Measurements from ENCODE around the gene SNCB. TPM values are rescaled to one million over a fixed set of nuclear protein-coding genes. Genes with fewer than 3 reads are reported as not detected.

SNCB gene
- total RNA-seq, 1 donor from 2014 or later = not detected

- TF ChIP-seq, protein P1, sequence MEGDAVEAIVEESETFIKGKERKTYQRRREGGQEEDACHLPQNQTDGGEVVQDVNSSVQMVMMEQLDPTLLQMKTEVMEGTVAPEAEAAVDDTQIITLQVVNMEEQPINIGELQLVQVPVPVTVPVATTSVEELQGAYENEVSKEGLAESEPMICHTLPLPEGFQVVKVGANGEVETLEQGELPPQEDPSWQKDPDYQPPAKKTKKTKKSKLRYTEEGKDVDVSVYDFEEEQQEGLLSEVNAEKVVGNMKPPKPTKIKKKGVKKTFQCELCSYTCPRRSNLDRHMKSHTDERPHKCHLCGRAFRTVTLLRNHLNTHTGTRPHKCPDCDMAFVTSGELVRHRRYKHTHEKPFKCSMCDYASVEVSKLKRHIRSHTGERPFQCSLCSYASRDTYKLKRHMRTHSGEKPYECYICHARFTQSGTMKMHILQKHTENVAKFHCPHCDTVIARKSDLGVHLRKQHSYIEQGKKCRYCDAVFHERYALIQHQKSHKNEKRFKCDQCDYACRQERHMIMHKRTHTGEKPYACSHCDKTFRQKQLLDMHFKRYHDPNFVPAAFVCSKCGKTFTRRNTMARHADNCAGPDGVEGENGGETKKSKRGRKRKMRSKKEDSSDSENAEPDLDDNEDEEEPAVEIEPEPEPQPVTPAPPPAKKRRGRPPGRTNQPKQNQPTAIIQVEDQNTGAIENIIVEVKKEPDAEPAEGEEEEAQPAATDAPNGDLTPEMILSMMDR (IDR thresholded peaks at IDR 0.05; ENCODE audit: unreplicated experiment) = no peak
- Mint-ChIP-seq H3K27me3 (ENCODE audit: low read depth) (no peaks in the 10 kb centered on the region), H3K4me3 (no peak overlapping the region), H3K9me3 (no peaks in the 10 kb centered on the region), H3K27ac (no peak overlapping the region), H3K36me3 (peaks cover 12% of the 10 kb centered on the region), H3K4me1 (peaks cover 8% of the 10 kb centered on the region)
- DNase-seq (ENCODE audit: low spot score in 2 of 2, unreplicated experiment in 2 of 2) = no peak
Measured at GRCh38 chr5:176653401-176654385, 23.4 kb upstream of the SNCB start.

DNA sequence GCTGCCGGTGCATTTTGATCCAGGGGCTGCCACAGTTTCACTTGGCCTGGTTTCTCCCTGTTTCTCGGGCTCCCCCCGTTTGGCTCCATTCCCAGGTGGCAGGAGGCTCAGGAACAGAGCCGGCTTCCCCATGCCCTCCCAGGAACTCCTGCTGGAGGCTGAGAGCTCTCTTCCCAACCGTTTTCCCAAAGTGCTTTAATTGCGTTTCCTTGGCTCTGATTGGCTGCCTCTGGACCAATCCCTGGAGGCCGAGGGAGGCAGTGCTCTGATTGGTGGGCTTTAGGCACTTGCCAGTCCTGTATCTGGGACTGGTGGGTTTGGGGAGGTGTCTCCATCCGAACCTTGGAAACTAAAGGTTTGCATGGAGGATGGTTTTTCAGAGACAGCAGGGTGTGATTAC, 21.8 kb upstream of the SNCB start:
- Mint-ChIP-seq H3K9me3 (no peaks in the 10 kb centered on the region), H3K27ac (no peak overlapping the region), H3K4me1 (peaks cover 15% of the 10 kb centered on the region), H3K36me3 (peaks cover 11% of the 10 kb centered on the region), H3K4me3 (no peak overlapping the region), H3K27me3 (ENCODE audit: low read depth) (no peaks in the 10 kb centered on the region)
- no peak for DNase-seq (ENCODE audit: low spot score in 2 of 2, unreplicated experiment in 2 of 2)
- TF ChIP-seq, protein P1 (IDR thresholded peaks at IDR 0.05; ENCODE audit: unreplicated experiment) = no peak

- Mint-ChIP-seq H3K4me3 (no peak overlapping the region), H3K4me1 (peaks cover 17% of the 10 kb centered on the region), H3K9me3 (no peaks in the 10 kb centered on the region), H3K36me3 (peaks cover 11% of the 10 kb centered on the region), H3K27ac (no peak overlapping the region), H3K27me3 (ENCODE audit: low read depth) (no peaks in the 10 kb centered on the region)
- TF ChIP-seq, protein P1 (IDR thresholded peaks at IDR 0.05; ENCODE audit: unreplicated experiment) = no peak
- DNase-seq (ENCODE audit: low spot score in 2 of 2, unreplicated experiment in 2 of 2) = no peak
Measured at GRCh38 chr5:176651472-176651980, 21.2 kb upstream of the SNCB start.

DNA sequence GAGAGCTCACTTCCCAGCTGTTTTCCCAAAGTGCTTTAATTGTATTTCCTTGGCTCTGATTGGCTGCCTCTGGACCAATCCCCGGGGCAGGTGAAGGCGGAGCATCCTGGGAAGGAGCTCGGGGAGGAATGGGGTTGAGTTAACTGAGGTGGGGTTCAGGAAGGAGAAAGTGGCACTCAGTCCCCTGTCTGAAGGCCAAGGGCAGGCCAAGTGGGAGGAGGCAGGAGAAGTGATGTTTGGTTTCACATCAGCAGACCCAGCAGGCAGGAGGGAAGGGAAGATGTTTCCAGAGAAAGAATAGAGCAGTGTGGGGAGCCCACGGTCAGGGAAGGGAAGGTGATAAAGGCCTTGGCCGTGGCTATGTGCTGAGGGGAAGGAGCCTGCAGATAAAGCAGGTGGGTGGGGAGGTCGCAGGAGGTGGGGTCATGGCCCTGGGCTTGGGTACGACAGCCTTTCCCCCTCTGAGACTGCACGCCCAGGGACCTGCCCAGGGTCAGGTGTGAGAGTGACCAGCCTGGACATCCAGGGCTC, 20.1 kb upstream of the SNCB start:
- peaks cover 10% of the 10 kb centered on the region for H3K36me3 Mint-ChIP-seq
- no peak for DNase-seq (ENCODE audit: low spot score in 2 of 2, unreplicated experiment in 2 of 2)
- no peak overlapping the region for H3K4me3 Mint-ChIP-seq
- TF ChIP-seq, protein P1 (IDR thresholded peaks at IDR 0.05; ENCODE audit: unreplicated experiment) = no peak
- peaks cover 17% of the 10 kb centered on the region for H3K4me1 Mint-ChIP-seq
- H3K27me3 Mint-ChIP-seq (ENCODE audit: low read depth) = no peaks in the 10 kb centered on the region
- H3K9me3 Mint-ChIP-seq = no peaks in the 10 kb centered on the region
- H3K27ac Mint-ChIP-seq = peak overlapping the region; percentile 28

DNA sequence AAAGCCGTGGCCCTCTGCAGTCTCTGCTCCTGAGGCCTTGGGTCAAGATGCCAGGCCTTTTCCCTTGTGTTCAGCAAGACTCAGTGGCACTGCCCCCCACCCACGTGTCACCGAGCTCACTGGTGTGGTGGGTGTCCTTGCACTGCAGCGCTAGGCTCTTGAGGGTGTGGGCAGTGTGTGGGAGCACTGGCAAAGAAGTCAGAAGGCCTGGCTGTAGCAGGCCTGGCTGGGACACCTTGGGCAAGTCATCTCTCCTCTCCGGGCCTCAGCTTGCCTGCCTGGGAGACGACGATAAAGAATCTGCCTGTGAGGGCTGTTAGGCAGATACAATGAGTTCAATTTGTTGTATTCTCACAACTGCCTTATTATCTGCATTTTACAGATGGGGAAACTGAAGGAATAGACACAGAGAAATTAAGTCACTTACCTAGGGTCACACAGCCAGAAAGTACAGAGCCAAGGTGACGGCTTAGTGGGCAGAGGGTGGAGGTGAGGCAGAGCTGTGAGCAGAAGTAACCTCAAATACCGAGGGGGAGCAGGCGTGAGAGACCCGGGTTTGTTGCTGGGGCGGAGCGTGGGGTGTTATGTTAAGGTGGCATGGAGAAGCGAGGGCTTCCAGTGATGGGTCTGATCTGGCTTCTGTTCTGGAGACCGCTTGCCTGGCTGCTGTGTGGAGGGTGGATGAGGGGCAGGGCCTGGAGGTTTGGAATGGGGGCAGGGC, 18.3 kb upstream of the SNCB start:
- peaks cover 17% of the 10 kb centered on the region for H3K4me1 Mint-ChIP-seq

More for the DNA sequence above, 18.3 kb upstream of the SNCB start:
- Mint-ChIP-seq H3K9me3 (no peaks in the 10 kb centered on the region), H3K36me3 (peaks cover 6% of the 10 kb centered on the region), H3K27ac (no peak overlapping the region), H3K27me3 (ENCODE audit: low read depth) (no peaks in the 10 kb centered on the region), H3K4me3 (peak overlapping the region; percentile 89)
- TF ChIP-seq, protein P1 (IDR thresholded peaks at IDR 0.05; ENCODE audit: unreplicated experiment) = no peak
- DNase-seq (ENCODE audit: low spot score in 2 of 2, unreplicated experiment in 2 of 2) = no peak
